ENCODE data around the gene NEGR1.

DNA sequence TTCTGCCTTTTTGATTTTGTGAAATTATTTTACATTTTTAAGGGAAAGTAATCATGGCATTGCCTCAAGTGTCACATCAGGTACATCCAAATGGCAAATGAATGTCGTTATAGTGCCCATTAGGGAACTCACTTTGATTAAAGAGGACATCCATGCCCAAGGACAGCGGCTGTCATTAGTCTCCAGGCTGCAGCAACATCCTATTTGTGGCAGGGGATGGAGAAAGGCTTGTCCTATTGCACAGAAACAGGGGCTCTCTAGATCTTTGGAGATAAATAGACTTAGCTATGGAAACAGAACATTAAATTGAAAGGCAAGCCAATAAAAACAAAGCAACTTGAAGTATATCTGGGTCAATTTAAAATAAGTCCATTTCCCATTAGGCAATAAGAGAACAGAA lies 439.3 kb downstream of the NEGR1 start:
- no peak for TF ChIP-seq CTCF (IDR thresholded peaks at IDR 0.05)
- no peak for TF ChIP-seq EP300 (IDR thresholded peaks at IDR 0.05)
- TF ChIP-seq POLR2AphosphoS5 (IDR thresholded peaks at IDR 0.05): no peak
- no peak for TF ChIP-seq POLR2A (IDR thresholded peaks at IDR 0.05)

Measured in stomach (tissue), 4 donors.